Liver (tissue), 9 donors: Measurements from ENCODE around the gene RCBTB1. TPM values are rescaled to one million over a fixed set of nuclear protein-coding genes. Genes with fewer than 3 reads are reported as not detected.

Experiments used
- DNase-seq: peaks from one replicate; pipeline ENCODE4 v3.0.0-alpha.2; 2017; ENCODE audit warnings: low spot score
- H3K27ac ChIP-seq, 2 donors: one replicate each; pipeline ENCODE4 v1.7.0; 2013; ENCODE audit warnings: inconsistent platforms in 2 of 2, low read length in 2 of 2, control low read depth in 1 of 2, low read depth in 1 of 2, mild to moderate bottlenecking in 1 of 2
- H3K27me3 ChIP-seq, 4 donors: one replicate each; pipeline versions ENCODE4 v1.6.1 to v1.7.0; 2013; ENCODE audit warnings: low read length in 3 of 4, inconsistent platforms in 1 of 4, mild to moderate bottlenecking in 1 of 4, moderate library complexity in 1 of 4; ENCODE audit not compliant: control insufficient read depth in 4 of 4, insufficient read depth in 4 of 4
- H3K36me3 ChIP-seq, 4 donors: one replicate each; pipeline versions ENCODE4 v1.6.1 to v1.7.0; 2013; ENCODE audit warnings: low read length in 3 of 4, mild to moderate bottlenecking in 3 of 4, low read depth in 1 of 4, moderate library complexity in 1 of 4; ENCODE audit not compliant: control insufficient read depth in 4 of 4, insufficient read depth in 3 of 4
- H3K4me1 ChIP-seq, 4 donors: one replicate each; pipeline versions ENCODE4 v1.6.1 to v1.7.0; 2013; ENCODE audit warnings: low read length in 3 of 4, mild to moderate bottlenecking in 3 of 4, moderate library complexity in 1 of 4; ENCODE audit not compliant: control insufficient read depth in 4 of 4, insufficient read depth in 4 of 4
- H3K4me3 ChIP-seq, 3 donors: one replicate each; pipeline versions ENCODE4 v1.6.1 to v1.7.0; 2013; ENCODE audit warnings: low read length in 3 of 3, control low read depth in 1 of 3, low read depth in 1 of 3, mild to moderate bottlenecking in 1 of 3
- H3K9ac ChIP-seq, 2 donors: one replicate each; pipeline ENCODE4 v1.7.0; 2013; ENCODE audit warnings: low read length in 2 of 2, mild to moderate bottlenecking in 2 of 2, moderate library complexity in 2 of 2, control low read depth in 1 of 2, low read depth in 1 of 2
- H3K9me3 ChIP-seq, 4 donors: one replicate each; pipeline versions ENCODE4 v1.6.1 to v1.7.0; 2013; ENCODE audit warnings: low read length in 3 of 4; ENCODE audit not compliant: control insufficient read depth in 4 of 4
- CTCF ChIP-seq: fragments of 150-350 bp; IDR thresholded peaks from 2 replicates; pipeline ENCODE4 v1.5.1; 2017; ENCODE audit warnings: improper control_type of control experiment, low read depth, low read length; ENCODE audit not compliant: missing input control
- EGR1 ChIP-seq, 2 donors: IDR thresholded peaks; 2 replicates each; pipeline ENCODE4 v1.6.1; 2016 to 2018; ENCODE audit warnings: antibody characterized with exemption in 2 of 2, low read depth in 2 of 2
- FOXA1 ChIP-seq: IDR thresholded peaks from 2 replicates; pipeline ENCODE4 v1.6.1; 2016; ENCODE audit warnings: antibody characterized with exemption
- FOXA2 ChIP-seq: IDR thresholded peaks from 2 replicates; pipeline ENCODE4 v1.6.1; 2016; ENCODE audit warnings: antibody characterized with exemption
- GABPA ChIP-seq, 2 donors: IDR thresholded peaks in 1 of 2; conservative IDR thresholded peaks in 1 of 2; 2 replicates each; pipeline ENCODE4 v1.6.1; 2016; ENCODE audit warnings: antibody characterized with exemption in 2 of 2, mild to moderate bottlenecking in 1 of 2, moderate library complexity in 1 of 2
- HNF4A ChIP-seq, 2 donors: conservative IDR thresholded peaks; 2 replicates each; pipeline ENCODE4 v1.6.1; 2016; ENCODE audit warnings: antibody characterized with exemption in 2 of 2, mild to moderate bottlenecking in 2 of 2
- HNF4G ChIP-seq: IDR thresholded peaks from 2 replicates; pipeline ENCODE4 v1.6.1; 2016; ENCODE audit warnings: antibody characterized with exemption
- JUND ChIP-seq, 2 donors: IDR thresholded peaks; 2 replicates each; pipeline ENCODE4 v1.6.1; 2016; ENCODE audit warnings: antibody characterized with exemption in 2 of 2
- MAX ChIP-seq: IDR thresholded peaks from 2 replicates; pipeline ENCODE4 v1.6.1; 2016; ENCODE audit warnings: antibody characterized with exemption
- NR2F2 ChIP-seq: IDR thresholded peaks from 2 replicates; pipeline ENCODE4 v1.6.1; 2016; ENCODE audit warnings: antibody characterized with exemption
- RAD21 ChIP-seq, 2 donors: IDR thresholded peaks; 2 replicates each; pipeline ENCODE4 v1.6.1; 2016; ENCODE audit warnings: antibody characterized with exemption in 2 of 2, mild to moderate bottlenecking in 2 of 2
- REST ChIP-seq: IDR thresholded peaks from 2 replicates; pipeline ENCODE4 v1.6.1; 2016; ENCODE audit warnings: antibody characterized with exemption, mild to moderate bottlenecking
- RXRA ChIP-seq, 2 donors: IDR thresholded peaks; 2 replicates each; pipeline ENCODE4 v1.6.1; 2017 to 2018; ENCODE audit warnings: antibody characterized with exemption in 2 of 2, mild to moderate bottlenecking in 1 of 2
- SP1 ChIP-seq: IDR thresholded peaks from 2 replicates; pipeline ENCODE4 v1.6.1; 2018; ENCODE audit warnings: antibody characterized with exemption, mild to moderate bottlenecking
- TAF1 ChIP-seq: conservative IDR thresholded peaks from 2 replicates; pipeline ENCODE4 v1.6.1; 2016; ENCODE audit warnings: antibody characterized with exemption, mild to moderate bottlenecking
- YY1 ChIP-seq: IDR thresholded peaks from 2 replicates; pipeline ENCODE4 v1.6.1; 2016; ENCODE audit warnings: antibody characterized with exemption, mild to moderate bottlenecking
- ZBTB33 ChIP-seq: IDR thresholded peaks from 2 replicates; pipeline ENCODE4 v1.6.1; 2016; ENCODE audit warnings: antibody characterized with exemption
- WGBS: extraction: QIAGEN DNeasy Blood & Tissue Kit; methylation state at CpG from one replicate; pipeline ENCODE4 v1.1.7; 2013; 5-methylcytosine and 5-hydroxymethylcytosine counted together
- polyA plus RNA-seq, 2 donors: library from polyadenylated mRNA; stranded (reverse) in 1 of 2; unstranded in 1 of 2; fragments of 200-250 nt in 1 of 2; fragments of >200 nt in 1 of 2; fragmentation: Nextera tagmentation in 1 of 2; extraction: Ambion mirVana in 1 of 2; gene quantifications; one replicate each; pipeline versions ENCODE4 v1.2.1 to v1.2.3, GENCODE V29; 2013 to 2015
- total RNA-seq, 2 donors: library from RNA; depleted of rRNA; stranded (reverse); fragments of >200 nt; gene quantifications; one replicate each; pipeline ENCODE4 v1.2.3, GENCODE V29; 2014
- donor health status: healthy.
- donor health status: healthy.
- donor health status: healthy.
- donor health status: healthy.
- donor health status: healthy.

RCBTB1 gene
- total and polyA plus RNA-seq, 4 donors, result 3.9 to 9.0 (median 6.5) TPM

GRCh38 chr13:49625392-49626079 lies 40.2 kb upstream of the RCBTB1 start:
- peaks cover 5 to 21% (median 12%) of the 10 kb centered on the region in 4 donors for H3K4me1 ChIP-seq

More at GRCh38 chr13:49625392-49626079, 40.2 kb upstream of the RCBTB1 start:
- WGBS, result 29% methylated on average over 12 of the region's 12 CpGs
- TF ChIP-seq REST, result no peak
- no peak for TF ChIP-seq ZBTB33
- TF ChIP-seq TAF1, result no peak
- no peak for TF ChIP-seq GABPA (IDR thresholded peaks at IDR 0.05 in 1 of 2, conservative IDR thresholded peaks at IDR 0.05 in 1 of 2)
- TF ChIP-seq HNF4G, result no peak
- no peak for TF ChIP-seq RAD21 (IDR thresholded peaks at IDR 0.05)
- TF ChIP-seq FOXA2, result no peak
- TF ChIP-seq HNF4A (conservative IDR thresholded peaks at IDR 0.05), result peak; percentile 72 to 79
- peak; percentile 61 for TF ChIP-seq NR2F2
- TF ChIP-seq YY1, result peak; percentile 64
- TF ChIP-seq JUND (IDR thresholded peaks at IDR 0.05), result peak in 1 of 2 donors; percentile 42
- TF ChIP-seq FOXA1, result no peak
- no peak for TF ChIP-seq EGR1 (IDR thresholded peaks at IDR 0.05; ENCODE audit: low read depth in 2 of 2)
- no peak for TF ChIP-seq CTCF
- TF ChIP-seq MAX, result peak; percentile 78
- peak; percentile 65 to 75 for TF ChIP-seq RXRA (IDR thresholded peaks at IDR 0.05)
- TF ChIP-seq SP1, result peak; percentile 90
- H3K9me3 ChIP-seq, result no peaks in the 10 kb centered on the region
- H3K36me3 ChIP-seq, result no peaks in the 10 kb centered on the region
- DNase-seq, result peak; percentile 63
- no peak overlapping the region for H3K4me3 ChIP-seq
- H3K27me3 ChIP-seq, result no peaks in the 10 kb centered on the region
- H3K27ac ChIP-seq, result peak overlapping the region; percentile 60 to 89
- H3K9ac ChIP-seq, result no peak overlapping the region
